WTC11 (cell line): ENCODE results near the gene AQP5.

Source experiments
- CREB1 ChIP-seq: sonication (generic); formaldehyde crosslinking; IDR thresholded peaks from 2 replicates; pipeline ENCODE4 v1.8.0; 2023; ENCODE audit warnings: mild to moderate bottlenecking, missing genetic modification reagents
- CTCF ChIP-seq: fragments of 200-600 bp; IDR thresholded peaks from 2 replicates; pipeline ENCODE4 v1.8.0; 2022; ENCODE audit warnings: antibody characterized with exemption
- ESRRA ChIP-seq: sonication (generic); formaldehyde crosslinking; IDR thresholded peaks from 2 replicates; pipeline ENCODE4 v1.8.1; 2022; ENCODE audit warnings: mild to moderate bottlenecking, missing genetic modification reagents, borderline replicate concordance
- ZNF317 ChIP-seq: sonication (generic); formaldehyde crosslinking; IDR thresholded peaks from 2 replicates; pipeline ENCODE4 v1.8.1; 2023; ENCODE audit warnings: low read depth, mild to moderate bottlenecking, moderate library complexity, missing genetic modification reagents, borderline replicate concordance

- no peak for TF ChIP-seq CTCF
- TF ChIP-seq ESRRA = no peak
- TF ChIP-seq CREB1 (CRISPR knock-in tag) = no peak
- no peak for TF ChIP-seq ZNF317 (CRISPR knock-in tag)
Measured at GRCh38 chr12:49954863-49955830, 6.5 kb upstream of the AQP5 start.
